GM12878 (cell line): ENCODE data around the gene USF1.

Experiments
- CBX3 ChIP-seq: fragments of 200-600 bp; sonication (generic); IDR thresholded peaks from 2 replicates; pipeline ENCODE4 v1.6.1; 2016; ENCODE audit warnings: low read depth, borderline replicate concordance
- CTCF ChIP-seq, 3 experiments: IDR thresholded peaks in 2 of 3; conservative IDR thresholded peaks in 1 of 3; 2 replicates each; pipeline ENCODE4 v1.5.1; 2011; ENCODE audit warnings: low read depth in 3 of 3, low read length in 3 of 3, mild to moderate bottlenecking in 3 of 3, control low read depth in 2 of 3, moderate library complexity in 2 of 3, inconsistent platforms in 1 of 3, mixed read lengths in 1 of 3; ENCODE audit not compliant: control insufficient read depth in 2 of 3, insufficient read depth in 1 of 3; ENCODE audit errors: extremely low read depth in 1 of 3
- E2F4 ChIP-seq: IDR thresholded peaks from 2 replicates; pipeline ENCODE4 v1.6.1; 2012; ENCODE audit warnings: low read depth, low read length, improper control_type of control experiment
- EZH2 ChIP-seq: IDR thresholded peaks from 2 replicates; pipeline ENCODE4 v1.6.1; 2012; ENCODE audit warnings: low read depth, mild to moderate bottlenecking, control low read depth, inconsistent platforms, low read length, borderline replicate concordance; ENCODE audit not compliant: control insufficient read depth
- FOXM1 ChIP-seq: IDR thresholded peaks from 2 replicates; pipeline ENCODE4 v1.6.1; 2012; ENCODE audit warnings: low read depth, mild to moderate bottlenecking, inconsistent platforms, low read length, moderate library complexity
- RELA ChIP-seq: fragments of 450-650 bp; IDR thresholded peaks from 2 replicates; pipeline ENCODE4 v1.8.0; 2014; ENCODE audit warnings: borderline replicate concordance; ENCODE audit not compliant: partially characterized antibody
- ZSCAN29 ChIP-seq: fragments of 450-650 bp; IDR thresholded peaks from 2 replicates; pipeline ENCODE4 v1.6.1; 2017; ENCODE audit warnings: mild to moderate bottlenecking, moderate library complexity

- TF ChIP-seq ZSCAN29 (no peak), E2F4 (no peak), CTCF (IDR thresholded peaks at IDR 0.05 in 2 of 3, conservative IDR thresholded peaks at IDR 0.05 in 1 of 3; ENCODE audit: control insufficient read depth in 2 of 3, extremely low read depth in 1 of 3, insufficient read depth in 1 of 3, low read depth in 3 of 3, low read length in 3 of 3) (no peak), FOXM1 (no peak), CBX3 (no peak), EZH2 (no peak), RELA (no peak)
Observed at GRCh38 chr1:160996178-160996577, 49.6 kb downstream of the USF1 start.
